Measurements from ENCODE around the gene GLRX5. TPM values are rescaled to one million over a fixed set of nuclear protein-coding genes. Genes with fewer than 3 reads are reported as not detected.

The GLRX5 gene
- total RNA-seq = 38.6 TPM

GRCh38 chr14:95534299-95535225 is at the start of gene GLRX5:
Gene GLRX5, plus strand, starts transcription at chr14:95535050. Its CDS starts 40 bp downstream, at chr14:95535090.
- peak; percentile 100 for DNase-seq (ENCODE audit: low spot score)

- no peak for DNase-seq (ENCODE audit: low spot score)
Observed at GRCh38 chr14:95485222-95485819, 49.5 kb upstream of the GLRX5 start.

GRCh38 chr14:95486875-95487668 is 47.8 kb upstream of the GLRX5 start:
- DNase-seq (ENCODE audit: low spot score) = no peak

- no peak for DNase-seq (ENCODE audit: low spot score)
Observed at GRCh38 chr14:95487669-95488084, 47.2 kb upstream of the GLRX5 start.

GRCh38 chr14:95488376-95489213 is 46.3 kb upstream of the GLRX5 start:
- DNase-seq (ENCODE audit: low spot score) = no peak

- no peak for DNase-seq (ENCODE audit: low spot score)
Observed at GRCh38 chr14:95489214-95490137, 45.4 kb upstream of the GLRX5 start.

- no peak for DNase-seq (ENCODE audit: low spot score)
Observed at GRCh38 chr14:95490138-95490509, 44.7 kb upstream of the GLRX5 start.

GRCh38 chr14:95490727-95491451 is 44.0 kb upstream of the GLRX5 start:
- DNase-seq (ENCODE audit: low spot score) = peak; percentile 84

GRCh38 chr14:95491936-95492608 is 42.8 kb upstream of the GLRX5 start:
- DNase-seq (ENCODE audit: low spot score) = no peak

GRCh38 chr14:95493503-95493902 is 41.3 kb upstream of the GLRX5 start:
- no peak for DNase-seq (ENCODE audit: low spot score)

- no peak for DNase-seq (ENCODE audit: low spot score)
Observed at GRCh38 chr14:95493976-95494375, 40.9 kb upstream of the GLRX5 start.

GRCh38 chr14:95494456-95494855 is 40.4 kb upstream of the GLRX5 start:
- no peak for DNase-seq (ENCODE audit: low spot score)

- no peak for DNase-seq (ENCODE audit: low spot score)
Observed at GRCh38 chr14:95495076-95495475, 39.8 kb upstream of the GLRX5 start.

- no peak for DNase-seq (ENCODE audit: low spot score)
Observed at GRCh38 chr14:95495538-95496025, 39.3 kb upstream of the GLRX5 start.

GRCh38 chr14:95496111-95496681 is 38.7 kb upstream of the GLRX5 start:
- no peak for DNase-seq (ENCODE audit: low spot score)

GRCh38 chr14:95496690-95497259 is 38.1 kb upstream of the GLRX5 start:
- DNase-seq (ENCODE audit: low spot score) = no peak

- no peak for DNase-seq (ENCODE audit: low spot score)
Observed at GRCh38 chr14:95497561-95498011, 37.3 kb upstream of the GLRX5 start.

All from mucosa of gallbladder (tissue), 1 donor.